Mucosa of gallbladder (tissue), 1 donor: ENCODE measurements around the gene MBD3L5. TPM values are rescaled to one million over a fixed set of nuclear protein-coding genes. Genes with fewer than 3 reads are reported as not detected.
"Not testable (repeated sequence)": the region's sequence is repeated elsewhere in the genome, so short reads cannot be mapped to it uniquely, and the experiment has no call there.

Experiments used
- DNase-seq: peaks from one replicate; pipeline ENCODE4 v3.0.0-alpha.2; 2020; ENCODE audit warnings: low spot score
- total RNA-seq: library from RNA; stranded (reverse); gene quantifications from one replicate; pipeline ENCODE4 v1.2.1, GENCODE V29; 2021
- donor health status: DM: no; HTN: no; CAD: no.

The MBD3L5 gene
- total RNA-seq: not detected

GRCh38 chr19:7030278-7030677, at the start of gene MBD3L5:
Gene MBD3L5, plus strand, starts transcription at chr19:7030578. Its CDS starts 34 bp downstream, at chr19:7030612.
- DNase-seq: not testable (repeated sequence)

GRCh38 chr19:6983448-6983847, 46.9 kb upstream of the MBD3L5 start:
- no peak for DNase-seq

- no peak for DNase-seq
These were observed 42.5 kb upstream of the MBD3L5 start for GRCh38 chr19:6987850-6988249.

GRCh38 chr19:6988257-6988656, 42.1 kb upstream of the MBD3L5 start:
- no peak for DNase-seq

GRCh38 chr19:6995054-6995453, 35.3 kb upstream of the MBD3L5 start:
- no peak for DNase-seq

GRCh38 chr19:6996810-6997209, 33.6 kb upstream of the MBD3L5 start:
- DNase-seq: no peak

- DNase-seq: no peak
These were observed 32.5 kb upstream of the MBD3L5 start for GRCh38 chr19:6997679-6998445.

- no peak for DNase-seq
These were observed 30.4 kb upstream of the MBD3L5 start for GRCh38 chr19:6999933-7000332.

- no peak for DNase-seq
These were observed 30.0 kb upstream of the MBD3L5 start for GRCh38 chr19:7000333-7000732.

- no peak for DNase-seq
These were observed 29.6 kb upstream of the MBD3L5 start for GRCh38 chr19:7000816-7001215.

- no peak for DNase-seq
These were observed 26.0 kb upstream of the MBD3L5 start for GRCh38 chr19:7004313-7004931.

GRCh38 chr19:7006135-7006704, 24.2 kb upstream of the MBD3L5 start:
- DNase-seq: no peak

GRCh38 chr19:7007859-7008258, 22.5 kb upstream of the MBD3L5 start:
- DNase-seq: no peak

- DNase-seq: no peak
These were observed 19.4 kb upstream of the MBD3L5 start for GRCh38 chr19:7010722-7011593.

GRCh38 chr19:7013678-7014077, 16.7 kb upstream of the MBD3L5 start:
- DNase-seq: no peak

- DNase-seq: no peak
These were observed 11.6 kb upstream of the MBD3L5 start for GRCh38 chr19:7018828-7019227.

GRCh38 chr19:7021331-7021730, 9.0 kb upstream of the MBD3L5 start, which contains the start of gene MBD3L2B:
Gene MBD3L2B, minus strand, starts transcription at chr19:7021431. Its CDS starts 34 bp downstream, at chr19:7021397.
- DNase-seq: not testable (repeated sequence)

GRCh38 chr19:7028790-7029189, 1.6 kb upstream of the MBD3L5 start:
- DNase-seq: not testable (repeated sequence)

GRCh38 chr19:7040079-7040478, 9.7 kb downstream of the MBD3L5 start, which contains the start of gene MBD3L4:
Gene MBD3L4, minus strand, starts transcription at chr19:7040179. Its CDS starts 35 bp downstream, at chr19:7040144.
- not testable (repeated sequence) for DNase-seq

- DNase-seq: not testable (repeated sequence)
These were observed 11.2 kb downstream of the MBD3L5 start for GRCh38 chr19:7041563-7041962.

- DNase-seq: not testable (repeated sequence)
These were observed 18.6 kb downstream of the MBD3L5 start, which contains the start of gene MBD3L2 for GRCh38 chr19:7049021-7049420. Gene MBD3L2, plus strand, starts transcription at chr19:7049321. Its CDS starts 53 bp downstream, at chr19:7049374.

GRCh38 chr19:7051421-7051820, 21.0 kb downstream of the MBD3L5 start:
- not testable (repeated sequence) for DNase-seq
